Peyer's patch (tissue), 4 donors: ENCODE results near the gene ZNF654. TPM values are rescaled to one million over a fixed set of nuclear protein-coding genes. Genes with fewer than 3 reads are reported as not detected.
A peak's percentile ranks its signal among the peaks of the same experiment; 100 is the strongest.
"Not testable (repeated sequence)": the region's sequence is repeated elsewhere in the genome, so short reads cannot be mapped to it uniquely, and the experiment has no call there.

Experiments
- DNase-seq, 3 donors: peaks; one replicate each; pipeline ENCODE4 v3.0.0-alpha.2; 2017 to 2019
- H3K27ac ChIP-seq, 4 donors: fragments of 200-600 bp; sonication (generic); one replicate each; pipeline ENCODE4 v1.5.1; 2016 to 2019
- H3K27me3 ChIP-seq, 2 donors: fragments of 200-600 bp; sonication (generic); one replicate each; pipeline ENCODE4 v1.5.1; 2019
- H3K36me3 ChIP-seq, 3 donors: fragments of 200-600 bp; sonication (generic); one replicate each; pipeline ENCODE4 v1.5.1; 2016 to 2019
- H3K4me1 ChIP-seq, 4 donors: fragments of 200-600 bp; sonication (generic); one replicate each; pipeline ENCODE4 v1.5.1; 2016 to 2019
- H3K4me3 ChIP-seq, 4 donors: fragments of 200-600 bp; sonication (generic); 1 replicate in 3 of 4; 2 replicates in 1 of 4; pipeline ENCODE4 v1.5.1; 2016 to 2019; ENCODE audit warnings: mild to moderate bottlenecking in 1 of 4
- H3K9me3 ChIP-seq, 4 donors: fragments of 200-600 bp; sonication (generic); one replicate each; pipeline ENCODE4 v1.5.1; 2016 to 2019; ENCODE audit warnings: mild to moderate bottlenecking in 1 of 4
- POLR2A ChIP-seq, 2 donors: fragments of 450-650 bp; IDR thresholded peaks; one replicate each; pipeline ENCODE4 v1.5.1; 2017; ENCODE audit warnings: antibody characterized with exemption in 2 of 2, mild to moderate bottlenecking in 2 of 2, moderate library complexity in 2 of 2
- total RNA-seq, 4 donors: library from RNA; depleted of rRNA; stranded (reverse); fragments of >200 nt; gene quantifications; one replicate each; pipeline ENCODE4 v1.1.0, GENCODE V29; 2016
- TF ChIP-seq, protein P1 (sequence below), 6 experiments: fragments of 450-650 bp in 4 of 6; fragments of 200-600 bp in 2 of 6; sonication (generic) in 1 of 6; IDR thresholded peaks; one replicate each; pipeline ENCODE4 v1.5.1; 2017 to 2019; ENCODE audit warnings: antibody characterized with exemption in 6 of 6, mild to moderate bottlenecking in 3 of 6, moderate library complexity in 1 of 6

The ZNF654 gene
- total RNA-seq, 4 donors from 2014 or later, result 10.7 to 27.3 (median 15.0) TPM

DNA sequence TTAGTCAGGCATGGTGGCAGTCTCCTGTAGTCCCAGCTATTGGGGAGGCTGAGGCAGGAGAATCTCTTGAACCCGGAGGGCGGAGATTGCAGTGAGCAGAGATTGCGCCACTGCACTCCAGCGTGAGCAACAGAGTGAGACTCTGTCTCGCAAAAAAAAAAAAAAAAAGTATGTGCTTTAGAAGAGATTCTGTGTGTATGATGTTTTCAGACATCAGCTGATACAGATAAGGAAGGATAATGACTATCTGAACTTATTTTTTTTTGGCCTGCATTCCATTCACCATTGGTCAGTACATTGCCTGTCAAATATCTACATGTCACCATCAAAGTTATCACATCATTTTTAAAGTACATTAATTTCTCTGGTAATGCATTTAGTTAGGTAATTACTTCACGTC lies 108.1 kb downstream of the ZNF654 start:
- Histone ChIP-seq H3K27me3 (no peaks in the 10 kb centered on the region), H3K9me3 (no peaks in the 10 kb centered on the region), H3K36me3 (peaks cover 0 to 3% (median 0%) of the 10 kb centered on the region in 3 donors), H3K4me1 (no peaks in the 10 kb centered on the region), H3K4me3 (no peak overlapping the region), H3K27ac (no peak overlapping the region)
- DNase-seq, result no peak
- TF ChIP-seq POLR2A (IDR thresholded peaks at IDR 0.05), result no peak
- TF ChIP-seq, protein P1, sequence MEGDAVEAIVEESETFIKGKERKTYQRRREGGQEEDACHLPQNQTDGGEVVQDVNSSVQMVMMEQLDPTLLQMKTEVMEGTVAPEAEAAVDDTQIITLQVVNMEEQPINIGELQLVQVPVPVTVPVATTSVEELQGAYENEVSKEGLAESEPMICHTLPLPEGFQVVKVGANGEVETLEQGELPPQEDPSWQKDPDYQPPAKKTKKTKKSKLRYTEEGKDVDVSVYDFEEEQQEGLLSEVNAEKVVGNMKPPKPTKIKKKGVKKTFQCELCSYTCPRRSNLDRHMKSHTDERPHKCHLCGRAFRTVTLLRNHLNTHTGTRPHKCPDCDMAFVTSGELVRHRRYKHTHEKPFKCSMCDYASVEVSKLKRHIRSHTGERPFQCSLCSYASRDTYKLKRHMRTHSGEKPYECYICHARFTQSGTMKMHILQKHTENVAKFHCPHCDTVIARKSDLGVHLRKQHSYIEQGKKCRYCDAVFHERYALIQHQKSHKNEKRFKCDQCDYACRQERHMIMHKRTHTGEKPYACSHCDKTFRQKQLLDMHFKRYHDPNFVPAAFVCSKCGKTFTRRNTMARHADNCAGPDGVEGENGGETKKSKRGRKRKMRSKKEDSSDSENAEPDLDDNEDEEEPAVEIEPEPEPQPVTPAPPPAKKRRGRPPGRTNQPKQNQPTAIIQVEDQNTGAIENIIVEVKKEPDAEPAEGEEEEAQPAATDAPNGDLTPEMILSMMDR (IDR thresholded peaks at IDR 0.05), result no peak

- TF ChIP-seq, protein P1 (IDR thresholded peaks at IDR 0.05), result no peak
- no peak for TF ChIP-seq POLR2A (IDR thresholded peaks at IDR 0.05)
- H3K36me3 ChIP-seq, result peaks cover 0 to 3% (median 0%) of the 10 kb centered on the region in 3 donors
- no peaks in the 10 kb centered on the region for H3K27me3 ChIP-seq
- no peak overlapping the region for H3K27ac ChIP-seq
- H3K4me1 ChIP-seq, result no peaks in the 10 kb centered on the region
- DNase-seq, result no peak
- no peak overlapping the region for H3K4me3 ChIP-seq
- no peaks in the 10 kb centered on the region for H3K9me3 ChIP-seq
These were observed 108.6 kb downstream of the ZNF654 start for GRCh38 chr3:88167704-88168103.

DNA sequence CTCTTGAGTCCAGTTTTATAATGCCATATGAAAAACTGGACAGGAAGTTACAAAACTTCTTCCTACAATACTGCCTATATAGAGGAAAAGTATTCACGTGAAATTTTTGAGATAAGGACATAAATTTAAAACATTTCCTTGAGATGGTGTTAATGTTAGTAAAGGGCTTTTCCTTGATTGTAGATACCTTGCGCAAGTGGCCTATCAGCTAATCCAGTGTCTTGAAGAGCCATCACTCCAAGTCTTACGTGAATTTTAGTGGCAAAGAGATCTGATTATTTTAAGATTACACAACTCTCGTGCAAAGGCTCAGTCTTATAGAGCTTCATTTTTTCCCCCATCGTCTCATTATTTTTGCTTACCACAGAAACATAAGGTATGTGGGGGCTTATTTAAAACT lies 109.1 kb downstream of the ZNF654 start:
- H3K27me3 ChIP-seq, result no peaks in the 10 kb centered on the region
- no peak overlapping the region for H3K4me3 ChIP-seq
- TF ChIP-seq POLR2A (IDR thresholded peaks at IDR 0.05), result no peak
- TF ChIP-seq, protein P1 (IDR thresholded peaks at IDR 0.05), result no peak
- no peaks in the 10 kb centered on the region for H3K9me3 ChIP-seq
- H3K4me1 ChIP-seq, result no peaks in the 10 kb centered on the region
- DNase-seq, result no peak
- H3K36me3 ChIP-seq, result peaks cover 0 to 3% (median 0%) of the 10 kb centered on the region in 3 donors
- no peak overlapping the region for H3K27ac ChIP-seq

DNA sequence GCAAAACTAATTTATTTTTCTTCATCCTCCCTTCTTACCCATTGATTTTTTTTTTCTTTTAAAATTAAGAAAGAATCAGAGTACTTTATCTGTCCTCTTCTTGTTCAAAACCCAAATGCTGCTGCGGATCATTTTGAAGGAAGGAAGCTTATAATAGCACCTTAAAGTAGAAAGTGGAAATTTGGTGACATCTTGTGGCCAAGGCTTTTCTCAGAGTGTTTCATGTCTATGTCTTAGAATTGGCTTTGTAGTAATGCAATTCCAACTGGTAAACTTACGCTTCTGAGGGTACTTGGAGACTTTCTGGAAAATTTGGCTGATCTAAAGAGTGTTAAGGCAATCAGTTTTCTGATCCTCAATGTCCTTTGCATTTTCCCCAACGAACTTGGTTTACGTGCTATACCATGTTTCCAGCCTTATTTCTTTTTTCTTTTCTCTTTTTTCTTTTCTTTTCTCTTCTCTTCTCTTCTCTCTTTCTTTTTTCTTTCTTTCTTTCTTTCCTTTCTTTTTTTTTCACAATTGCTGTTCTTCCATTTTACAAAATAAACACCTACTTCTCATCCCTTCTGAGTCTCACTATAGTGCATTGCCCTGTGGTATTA lies 121.4 kb downstream of the ZNF654 start:
- DNase-seq, result no peak
- Histone ChIP-seq H3K36me3 (no peaks in the 10 kb centered on the region), H3K27ac (no peak overlapping the region), H3K4me3 (no peak overlapping the region), H3K9me3 (no peaks in the 10 kb centered on the region), H3K27me3 (no peaks in the 10 kb centered on the region), H3K4me1 (no peaks in the 10 kb centered on the region)
- TF ChIP-seq, protein P1 (IDR thresholded peaks at IDR 0.05), result peak in 3 of 6 experiments; percentile 20 to 33 (median 31)
- TF ChIP-seq POLR2A (IDR thresholded peaks at IDR 0.05), result no peak

DNA sequence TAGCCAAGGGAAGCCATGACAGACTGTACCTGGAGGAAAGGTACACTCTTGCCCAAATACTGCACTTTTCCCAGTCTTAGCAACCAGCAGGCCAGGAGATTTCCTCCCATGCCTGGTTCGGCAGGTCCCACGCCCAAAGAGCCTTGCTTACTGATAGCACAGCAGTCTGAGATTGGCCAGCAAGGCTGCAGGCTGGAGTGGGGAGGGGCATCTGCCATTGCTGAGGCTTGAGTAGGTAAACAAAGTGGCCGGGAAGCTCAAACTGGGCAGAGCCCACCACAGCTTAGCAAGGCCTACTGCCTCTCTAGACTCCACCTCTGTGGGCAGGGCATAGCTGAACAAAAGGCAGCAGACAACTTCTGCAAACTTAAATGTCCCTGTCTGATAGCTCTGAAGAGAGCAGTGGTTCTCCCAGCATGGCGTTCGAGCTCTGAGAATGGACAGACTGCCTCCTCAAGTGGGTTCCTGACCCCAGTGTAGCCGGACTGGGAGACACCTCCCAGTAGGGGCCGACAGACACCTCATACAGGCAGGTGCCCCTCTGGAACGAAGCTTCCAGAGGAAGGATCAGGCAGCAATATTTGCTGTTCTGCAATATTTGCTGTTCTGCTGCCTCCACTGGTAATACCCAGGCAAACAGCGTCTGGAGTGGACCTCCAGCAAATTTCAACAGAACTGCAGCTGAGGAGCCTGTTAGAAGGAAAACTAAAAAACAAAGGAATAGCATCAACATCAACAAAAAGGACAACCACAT lies 123.3 kb downstream of the ZNF654 start:
- not testable (repeated sequence) for H3K27me3 ChIP-seq, H3K9me3 ChIP-seq, DNase-seq, H3K4me1 ChIP-seq, H3K27ac ChIP-seq, H3K36me3 ChIP-seq, H3K4me3 ChIP-seq

- TF ChIP-seq, protein P1 (IDR thresholded peaks at IDR 0.05), result no peak
- no peak for TF ChIP-seq POLR2A (IDR thresholded peaks at IDR 0.05)
- no peaks in the 10 kb centered on the region for H3K4me1 ChIP-seq
- H3K4me3 ChIP-seq, result no peak overlapping the region
- H3K27ac ChIP-seq, result no peak overlapping the region
- no peaks in the 10 kb centered on the region for H3K36me3 ChIP-seq
- DNase-seq, result no peak
- H3K27me3 ChIP-seq, result no peaks in the 10 kb centered on the region
- H3K9me3 ChIP-seq, result no peaks in the 10 kb centered on the region
These were observed 129.4 kb downstream of the ZNF654 start for GRCh38 chr3:88188436-88188835.
